Kidney epithelial cell (primary cell): ENCODE results near the gene ZYG11B. TPM values are rescaled to one million over a fixed set of nuclear protein-coding genes. Genes with fewer than 3 reads are reported as not detected.
"Not testable (repeated sequence)": the region's sequence is repeated elsewhere in the genome, so short reads cannot be mapped to it uniquely, and the experiment has no call there.

ENCODE experiments used
- DNase-seq: peaks from one replicate; pipeline ENCODE4 v3.0.0-alpha.2; 2010; ENCODE audit warnings: low read depth
- H3K27me3 ChIP-seq: 2 replicates; pipeline ENCODE4 v1.6.0; 2011; ENCODE audit warnings: low read length; ENCODE audit not compliant: control insufficient read depth, insufficient read depth
- H3K36me3 ChIP-seq: 2 replicates; pipeline ENCODE4 v1.5.1; 2011; ENCODE audit warnings: low read length; ENCODE audit not compliant: control insufficient read depth, insufficient read depth
- H3K4me3 ChIP-seq: 2 replicates; pipeline ENCODE4 v1.5.1; 2011; ENCODE audit warnings: low read depth, mild to moderate bottlenecking, control low read depth, low read length
- total RNA-seq: library from RNA; depleted of rRNA; stranded (reverse); fragments of >200 nt; gene quantifications from 2 replicates; pipeline ENCODE4 v1.2.3, GENCODE V29; 2015
- TF ChIP-seq, protein P1 (sequence below): IDR thresholded peaks from 2 replicates; pipeline ENCODE4 v1.5.1; 2011; ENCODE audit warnings: mild to moderate bottlenecking, moderate library complexity, low read length, control low read depth, inconsistent platforms; ENCODE audit not compliant: insufficient read depth, poor library complexity, severe bottlenecking

ZYG11B gene
- total RNA-seq, 1 donor from 2014 or later = 25.2 TPM

DNA sequence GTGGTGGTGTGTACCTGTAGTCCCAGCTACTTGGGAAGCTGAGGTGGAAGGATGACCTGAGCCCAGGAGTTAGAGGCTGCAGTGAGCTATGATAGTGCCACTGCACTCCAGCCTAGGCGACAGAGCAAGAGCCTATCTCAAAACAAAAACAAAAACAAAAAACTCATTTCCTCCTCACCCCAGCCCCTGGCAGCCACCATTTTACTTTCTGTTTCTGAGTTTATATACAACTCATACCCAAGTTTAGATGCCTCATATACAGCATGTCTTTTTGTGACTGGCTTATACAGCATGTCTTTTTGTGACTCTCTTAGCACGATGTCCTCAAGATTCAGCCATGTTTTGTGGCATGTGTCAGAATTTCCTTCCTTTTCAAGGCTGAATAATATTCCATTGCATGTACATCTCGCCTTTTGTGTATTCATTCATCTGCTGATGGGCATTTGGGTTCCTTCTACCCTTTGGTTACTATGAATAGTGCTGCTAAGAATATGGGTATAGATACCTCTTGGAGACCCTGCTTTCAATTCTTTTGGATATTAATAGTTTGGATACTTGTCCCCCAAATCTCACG lies 42.8 kb upstream of the ZYG11B start:
- no peak for DNase-seq
- peaks cover 3% of the 10 kb centered on the region for H3K36me3 ChIP-seq
- TF ChIP-seq, protein P1, sequence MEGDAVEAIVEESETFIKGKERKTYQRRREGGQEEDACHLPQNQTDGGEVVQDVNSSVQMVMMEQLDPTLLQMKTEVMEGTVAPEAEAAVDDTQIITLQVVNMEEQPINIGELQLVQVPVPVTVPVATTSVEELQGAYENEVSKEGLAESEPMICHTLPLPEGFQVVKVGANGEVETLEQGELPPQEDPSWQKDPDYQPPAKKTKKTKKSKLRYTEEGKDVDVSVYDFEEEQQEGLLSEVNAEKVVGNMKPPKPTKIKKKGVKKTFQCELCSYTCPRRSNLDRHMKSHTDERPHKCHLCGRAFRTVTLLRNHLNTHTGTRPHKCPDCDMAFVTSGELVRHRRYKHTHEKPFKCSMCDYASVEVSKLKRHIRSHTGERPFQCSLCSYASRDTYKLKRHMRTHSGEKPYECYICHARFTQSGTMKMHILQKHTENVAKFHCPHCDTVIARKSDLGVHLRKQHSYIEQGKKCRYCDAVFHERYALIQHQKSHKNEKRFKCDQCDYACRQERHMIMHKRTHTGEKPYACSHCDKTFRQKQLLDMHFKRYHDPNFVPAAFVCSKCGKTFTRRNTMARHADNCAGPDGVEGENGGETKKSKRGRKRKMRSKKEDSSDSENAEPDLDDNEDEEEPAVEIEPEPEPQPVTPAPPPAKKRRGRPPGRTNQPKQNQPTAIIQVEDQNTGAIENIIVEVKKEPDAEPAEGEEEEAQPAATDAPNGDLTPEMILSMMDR = no peak
- no peaks in the 10 kb centered on the region for H3K27me3 ChIP-seq
- H3K4me3 ChIP-seq = no peak overlapping the region

DNA sequence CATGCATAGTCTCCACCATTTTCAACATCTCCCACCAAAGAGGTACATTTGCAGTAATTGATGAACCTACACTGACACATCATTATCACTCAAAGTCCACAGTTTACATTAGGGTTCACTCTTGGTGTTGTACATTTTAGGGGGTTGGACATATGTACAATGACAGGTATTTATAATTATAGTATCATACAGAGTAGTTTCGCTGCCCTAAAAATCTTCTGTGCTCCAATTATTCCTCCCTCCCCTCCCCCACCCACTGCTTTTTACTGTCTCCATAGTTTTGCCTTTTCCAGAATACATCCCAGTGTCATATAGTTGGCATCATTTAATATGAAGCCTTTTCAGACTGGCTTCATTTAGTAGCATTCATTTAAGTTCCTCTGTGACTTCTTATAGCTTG lies 41.7 kb upstream of the ZYG11B start:
- no peaks in the 10 kb centered on the region for H3K27me3 ChIP-seq
- no peak for DNase-seq
- peaks cover 3% of the 10 kb centered on the region for H3K36me3 ChIP-seq
- H3K4me3 ChIP-seq = no peak overlapping the region
- TF ChIP-seq, protein P1 = no peak

DNA sequence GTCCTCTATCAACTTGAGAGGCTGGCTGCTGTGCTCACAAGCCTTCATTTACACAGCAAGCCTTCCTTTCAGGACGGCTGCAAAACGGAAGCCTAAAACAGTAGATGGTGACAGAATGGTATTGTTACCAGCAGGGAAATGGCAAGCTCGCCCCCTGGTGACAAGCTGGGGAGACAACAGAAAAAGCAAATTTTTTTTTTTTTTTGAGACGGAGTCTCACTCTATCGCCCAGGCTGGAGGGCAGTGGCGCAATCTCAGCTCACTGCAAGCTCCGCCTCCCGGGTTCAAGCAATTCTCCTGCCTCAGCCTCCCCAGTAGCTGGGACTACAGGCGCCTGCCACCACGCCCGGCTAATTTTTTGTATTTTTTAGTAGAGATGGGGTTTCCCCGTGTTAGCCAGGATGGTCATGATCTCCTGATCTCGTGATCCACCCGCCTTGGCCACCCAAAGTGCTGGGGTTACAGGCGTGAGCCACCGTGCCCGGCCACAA lies 39.9 kb upstream of the ZYG11B start:
- not testable (repeated sequence) for H3K4me3 ChIP-seq, H3K27me3 ChIP-seq, DNase-seq, H3K36me3 ChIP-seq
- TF ChIP-seq, protein P1 = peak; percentile 76

DNA sequence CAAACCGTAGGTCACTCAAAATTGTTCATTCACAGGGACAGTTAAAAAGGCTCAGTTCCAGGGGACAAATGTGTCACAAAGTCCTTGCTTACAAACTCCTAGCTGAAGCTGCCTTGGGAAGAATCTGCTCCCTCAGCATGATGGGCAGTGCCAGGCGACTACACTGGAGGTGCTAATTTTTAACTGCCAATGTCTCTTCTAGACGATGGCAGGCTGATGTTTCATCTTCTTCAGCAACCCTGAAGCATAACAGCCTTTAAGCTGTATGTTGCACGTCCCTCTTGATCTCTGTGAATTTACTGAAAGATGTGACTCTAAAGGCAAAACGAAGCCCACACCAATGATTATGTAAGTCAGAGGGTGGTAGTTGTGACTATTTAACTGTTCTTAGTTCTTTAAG lies 39.4 kb upstream of the ZYG11B start:
- H3K4me3 ChIP-seq = no peak overlapping the region
- TF ChIP-seq, protein P1 = no peak
- H3K36me3 ChIP-seq = peaks cover 3% of the 10 kb centered on the region
- no peaks in the 10 kb centered on the region for H3K27me3 ChIP-seq
- no peak for DNase-seq

DNA sequence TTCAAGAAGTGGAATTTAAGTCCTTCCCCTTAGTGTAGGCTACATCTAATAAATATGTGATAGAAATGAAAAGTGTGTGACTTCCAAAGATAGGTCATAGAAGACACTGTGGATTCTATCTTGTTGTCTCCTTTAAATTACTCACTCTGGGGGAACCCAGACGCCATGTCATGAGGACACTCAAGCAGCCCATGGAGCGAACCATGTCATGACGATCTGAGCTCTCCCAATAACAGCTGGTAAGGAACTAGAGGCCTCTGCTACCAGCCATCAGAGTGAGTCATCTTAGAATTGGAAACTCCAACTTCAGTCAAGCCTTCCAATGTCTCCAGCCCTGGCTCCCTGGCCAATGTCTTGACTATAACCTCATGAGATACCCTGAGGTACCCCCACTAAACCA lies 34.4 kb upstream of the ZYG11B start:
- TF ChIP-seq, protein P1 = no peak
- no peak overlapping the region for H3K4me3 ChIP-seq
- DNase-seq = no peak
- H3K27me3 ChIP-seq = no peaks in the 10 kb centered on the region
- H3K36me3 ChIP-seq = peaks cover 2% of the 10 kb centered on the region

DNA sequence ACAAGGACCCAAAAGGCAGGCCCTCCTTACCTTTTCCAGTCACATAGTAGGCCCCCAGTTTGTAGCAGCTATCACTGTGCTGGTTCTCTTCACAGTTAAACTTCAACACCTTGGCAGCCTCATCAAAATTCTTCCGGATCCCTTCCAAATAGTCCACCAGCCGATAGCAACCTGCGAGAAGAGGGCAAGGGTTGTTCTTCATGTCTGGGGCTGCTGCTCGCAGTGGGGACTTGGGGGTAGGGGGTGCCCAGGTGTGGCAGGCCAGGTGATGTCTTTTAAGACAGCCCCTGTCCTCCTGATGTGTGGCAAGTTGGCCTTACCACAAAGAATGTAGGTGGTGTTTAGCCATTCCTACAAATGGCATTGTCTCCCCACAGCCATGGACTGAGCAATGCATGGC lies 33.6 kb upstream of the ZYG11B start:
- TF ChIP-seq, protein P1 = no peak
- H3K27me3 ChIP-seq = no peaks in the 10 kb centered on the region
- no peak overlapping the region for H3K4me3 ChIP-seq
- H3K36me3 ChIP-seq = peaks cover 1% of the 10 kb centered on the region
- DNase-seq = no peak

DNA sequence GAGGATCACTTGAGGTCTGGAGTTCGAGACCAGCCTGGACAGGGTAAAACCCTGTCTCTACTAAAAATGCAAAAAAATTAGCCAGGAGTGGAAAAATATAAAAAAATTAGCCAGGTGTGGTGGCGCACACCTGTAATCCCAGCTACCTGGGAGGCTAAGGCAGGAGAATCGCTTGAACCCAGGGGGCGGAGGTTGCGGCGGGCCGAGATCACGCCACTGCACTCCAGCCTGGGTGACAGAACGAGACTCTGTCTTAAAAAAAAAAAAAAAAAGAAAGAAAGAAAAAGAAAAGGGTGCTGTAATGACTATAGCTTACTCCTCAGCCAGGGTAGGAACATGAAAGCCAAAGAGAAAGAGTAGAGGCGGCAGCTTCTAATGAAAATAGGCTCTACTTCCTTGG lies 32.9 kb upstream of the ZYG11B start:
- H3K4me3 ChIP-seq, H3K27me3 ChIP-seq, DNase-seq, H3K36me3 ChIP-seq: not testable (repeated sequence)
